ENCODE measurements around the gene ATP5ME.
"Not testable (repeated sequence)": the region's sequence is repeated elsewhere in the genome, so short reads cannot be mapped to it uniquely, and the experiment has no call there.

Gene ATP5ME

GRCh38 chr4:712093-712492 lies 38.0 kb upstream of the ATP5ME start:
- H3K36me3 ChIP-seq (ENCODE audit: control insufficient read depth, insufficient read depth, low read length) = peaks cover 31% of the 10 kb centered on the region
- H3K9ac ChIP-seq (ENCODE audit: low read length) = no peak overlapping the region
- H3K4me1 ChIP-seq (ENCODE audit: control insufficient read depth, insufficient read depth, low read length) = peaks cover 2% of the 10 kb centered on the region; the same call in 1 of the 2 replicates

GRCh38 chr4:710916-711315 lies 36.8 kb upstream of the ATP5ME start:
- Histone ChIP-seq H3K4me3 (ENCODE audit: low read depth, low read length) (no peak overlapping the region), H3K9ac (ENCODE audit: low read length) (no peak overlapping the region), H3K9me3 (ENCODE audit: control insufficient read depth, insufficient read depth, low read depth, low read length) (peaks cover 3% of the 10 kb centered on the region; the same call in 1 of the 2 replicates), H3K4me1 (ENCODE audit: control insufficient read depth, insufficient read depth, low read length) (peaks cover 5% of the 10 kb centered on the region; the same call in 1 of the 2 replicates), H3K27me3 (ENCODE audit: control insufficient read depth, insufficient read depth, low read length) (no peaks in the 10 kb centered on the region), H3K27ac (ENCODE audit: low read depth, low read length) (no peak overlapping the region), H3K36me3 (ENCODE audit: control insufficient read depth, insufficient read depth, low read length) (peaks cover 31% of the 10 kb centered on the region)

More at GRCh38 chr4:712093-712492, 38.0 kb upstream of the ATP5ME start:
- no peak overlapping the region for H3K27ac ChIP-seq (ENCODE audit: low read depth, low read length)
- no peaks in the 10 kb centered on the region for H3K27me3 ChIP-seq (ENCODE audit: control insufficient read depth, insufficient read depth, low read length)
- H3K4me3 ChIP-seq (ENCODE audit: low read depth, low read length) = no peak overlapping the region
- peaks cover 3% of the 10 kb centered on the region; the same call in 1 of the 2 replicates for H3K9me3 ChIP-seq (ENCODE audit: control insufficient read depth, insufficient read depth, low read depth, low read length)

- Histone ChIP-seq H3K36me3 (ENCODE audit: control insufficient read depth, insufficient read depth, low read length) (peaks cover 31% of the 10 kb centered on the region), H3K9ac (ENCODE audit: low read length) (no peak overlapping the region)
Measured at GRCh38 chr4:710116-710515, 36.0 kb upstream of the ATP5ME start.

GRCh38 chr4:709348-709747 lies 35.3 kb upstream of the ATP5ME start:
- H3K9me3 ChIP-seq (ENCODE audit: control insufficient read depth, insufficient read depth, low read depth, low read length) = peaks cover 3% of the 10 kb centered on the region; the same call in 1 of the 2 replicates
- H3K4me1 ChIP-seq (ENCODE audit: control insufficient read depth, insufficient read depth, low read length) = peaks cover 5% of the 10 kb centered on the region; the same call in 1 of the 2 replicates
- no peak overlapping the region for H3K27ac ChIP-seq (ENCODE audit: low read depth, low read length)
- peaks cover 7% of the 10 kb centered on the region for H3K27me3 ChIP-seq (ENCODE audit: control insufficient read depth, insufficient read depth, low read length)
- H3K4me3 ChIP-seq (ENCODE audit: low read depth, low read length) = no peak overlapping the region
- H3K36me3 ChIP-seq (ENCODE audit: control insufficient read depth, insufficient read depth, low read length) = peaks cover 28% of the 10 kb centered on the region
- no peak overlapping the region for H3K9ac ChIP-seq (ENCODE audit: low read length)

More at GRCh38 chr4:710116-710515, 36.0 kb upstream of the ATP5ME start:
- Histone ChIP-seq H3K27me3 (ENCODE audit: control insufficient read depth, insufficient read depth, low read length) (no peaks in the 10 kb centered on the region), H3K9me3 (ENCODE audit: control insufficient read depth, insufficient read depth, low read depth, low read length) (peaks cover 3% of the 10 kb centered on the region; the same call in 1 of the 2 replicates), H3K27ac (ENCODE audit: low read depth, low read length) (no peak overlapping the region), H3K4me3 (ENCODE audit: low read depth, low read length) (no peak overlapping the region), H3K4me1 (ENCODE audit: control insufficient read depth, insufficient read depth, low read length) (peaks cover 5% of the 10 kb centered on the region; the same call in 1 of the 2 replicates)

- peaks cover 3% of the 10 kb centered on the region; the same call in 1 of the 2 replicates for H3K9me3 ChIP-seq (ENCODE audit: control insufficient read depth, insufficient read depth, low read depth, low read length)
- H3K9ac ChIP-seq (ENCODE audit: low read length) = peak overlapping the region; percentile 11
- H3K4me1 ChIP-seq (ENCODE audit: control insufficient read depth, insufficient read depth, low read length) = peaks cover 5% of the 10 kb centered on the region; the same call in 1 of the 2 replicates
- H3K4me3 ChIP-seq (ENCODE audit: low read depth, low read length) = no peak overlapping the region; the same call in 1 of the 2 replicates
- peaks cover 9% of the 10 kb centered on the region for H3K27me3 ChIP-seq (ENCODE audit: control insufficient read depth, insufficient read depth, low read length)
- no peak overlapping the region for H3K27ac ChIP-seq (ENCODE audit: low read depth, low read length)
- peaks cover 23% of the 10 kb centered on the region for H3K36me3 ChIP-seq (ENCODE audit: control insufficient read depth, insufficient read depth, low read length)
Measured at GRCh38 chr4:708631-708933, 34.5 kb upstream of the ATP5ME start.

GRCh38 chr4:707929-708630 lies 34.0 kb upstream of the ATP5ME start:
- Histone ChIP-seq H3K27me3 (ENCODE audit: control insufficient read depth, insufficient read depth, low read length) (peaks cover 9% of the 10 kb centered on the region), H3K4me1 (ENCODE audit: control insufficient read depth, insufficient read depth, low read length) (peaks cover 5% of the 10 kb centered on the region; the same call in 1 of the 2 replicates), H3K9ac (ENCODE audit: low read length) (peak overlapping the region; percentile 11), H3K36me3 (ENCODE audit: control insufficient read depth, insufficient read depth, low read length) (peaks cover 23% of the 10 kb centered on the region), H3K9me3 (ENCODE audit: control insufficient read depth, insufficient read depth, low read depth, low read length) (peaks cover 3% of the 10 kb centered on the region; the same call in 1 of the 2 replicates), H3K27ac (ENCODE audit: low read depth, low read length) (no peak overlapping the region), H3K4me3 (ENCODE audit: low read depth, low read length) (no peak overlapping the region)

GRCh38 chr4:706834-707598 lies 32.9 kb upstream of the ATP5ME start:
- H3K9me3 ChIP-seq (ENCODE audit: control insufficient read depth, insufficient read depth, low read depth, low read length) = peaks cover 3% of the 10 kb centered on the region; the same call in 1 of the 2 replicates
- peaks cover 5% of the 10 kb centered on the region; the same call in 1 of the 2 replicates for H3K4me1 ChIP-seq (ENCODE audit: control insufficient read depth, insufficient read depth, low read length)
- H3K27ac ChIP-seq (ENCODE audit: low read depth, low read length) = no peak overlapping the region
- peak overlapping the region; percentile 58 for H3K9ac ChIP-seq (ENCODE audit: low read length)
- peaks cover 23% of the 10 kb centered on the region for H3K36me3 ChIP-seq (ENCODE audit: control insufficient read depth, insufficient read depth, low read length)
- peak overlapping the region; percentile 89 for H3K4me3 ChIP-seq (ENCODE audit: low read depth, low read length)
- peaks cover 9% of the 10 kb centered on the region for H3K27me3 ChIP-seq (ENCODE audit: control insufficient read depth, insufficient read depth, low read length)

- Histone ChIP-seq H3K4me3 (ENCODE audit: low read depth, low read length) (peak overlapping the region; percentile 89), H3K27ac (ENCODE audit: low read depth, low read length) (peak overlapping the region; percentile 99), H3K36me3 (ENCODE audit: control insufficient read depth, insufficient read depth, low read length) (peaks cover 23% of the 10 kb centered on the region), H3K9ac (ENCODE audit: low read length) (peak overlapping the region; percentile 94)
- H3K27me3 ChIP-seq (ENCODE audit: control insufficient read depth, insufficient read depth, low read length); H3K9me3 ChIP-seq (ENCODE audit: control insufficient read depth, insufficient read depth, low read depth, low read length); H3K4me1 ChIP-seq (ENCODE audit: control insufficient read depth, insufficient read depth, low read length): not testable (repeated sequence)
Measured at GRCh38 chr4:706083-706633, 32.1 kb upstream of the ATP5ME start.

GRCh38 chr4:705278-706082 lies 31.4 kb upstream of the ATP5ME start, which contains the start of gene PCGF3:
PCGF3 (plus strand) TSS chr4:705832; CDS start chr4:733681, 27,849 bp downstream.
- Histone ChIP-seq H3K27me3 (ENCODE audit: control insufficient read depth, insufficient read depth, low read length) (peaks cover 9% of the 10 kb centered on the region), H3K9me3 (ENCODE audit: control insufficient read depth, insufficient read depth, low read depth, low read length) (peaks cover 3% of the 10 kb centered on the region; the same call in 1 of the 2 replicates), H3K9ac (ENCODE audit: low read length) (peak within 1 kb of the TSS; percentile 94), H3K27ac (ENCODE audit: low read depth, low read length) (peak within 1 kb of the TSS; percentile 99), H3K4me1 (ENCODE audit: control insufficient read depth, insufficient read depth, low read length) (peaks cover 5% of the 10 kb centered on the region; the same call in 1 of the 2 replicates), H3K36me3 (ENCODE audit: control insufficient read depth, insufficient read depth, low read length) (peaks cover 19% of the 10 kb centered on the region), H3K4me3 (ENCODE audit: low read depth, low read length) (peak within 1 kb of the TSS; percentile 89)

GRCh38 chr4:704971-705277 lies 30.8 kb upstream of the ATP5ME start:
- Histone ChIP-seq H3K27ac (ENCODE audit: low read depth, low read length) (no peak overlapping the region), H3K9me3 (ENCODE audit: control insufficient read depth, insufficient read depth, low read depth, low read length) (peaks cover 3% of the 10 kb centered on the region; the same call in 1 of the 2 replicates), H3K4me3 (ENCODE audit: low read depth, low read length) (peak overlapping the region; percentile 51; the same call in 1 of the 2 replicates), H3K4me1 (ENCODE audit: control insufficient read depth, insufficient read depth, low read length) (peaks cover 5% of the 10 kb centered on the region; the same call in 1 of the 2 replicates), H3K9ac (ENCODE audit: low read length) (no peak overlapping the region), H3K36me3 (ENCODE audit: control insufficient read depth, insufficient read depth, low read length) (peaks cover 14% of the 10 kb centered on the region), H3K27me3 (ENCODE audit: control insufficient read depth, insufficient read depth, low read length) (peaks cover 9% of the 10 kb centered on the region)

Data from HUES6 (cell line).